OCI-LY3 (cell line): Measurements from ENCODE around the gene NR5A2.

ENCODE experiments used
- CTCF ChIP-seq: fragments of 200-600, 300-600 bp; sonication (generic); IDR thresholded peaks from 2 replicates; pipeline ENCODE4 v1.5.1; 2014; ENCODE audit warnings: antibody characterized with exemption, low read length, low read depth
- EZH2phosphoT487 ChIP-seq: fragments of 200-600 bp; shearing (Covaris generic); IDR thresholded peaks from 2 replicates; pipeline ENCODE4 v1.6.1; 2018; ENCODE audit warnings: antibody characterized with exemption, mixed run types, low read depth

- TF ChIP-seq CTCF: no peak
- TF ChIP-seq EZH2phosphoT487: no peak
Measured at GRCh38 chr1:200154069-200154767, 126.7 kb downstream of the NR5A2 start.
